EL (cell line): ENCODE measurements around the gene KANSL1L.

Experiments used
- DNase-seq: peaks from one replicate; pipeline ENCODE4 v3.0.0-alpha.2; 2016

KANSL1L gene

GRCh38 chr2:209990838-209991237 is 180.4 kb downstream of the KANSL1L start:
- no peak for DNase-seq

- no peak for DNase-seq
Measured at GRCh38 chr2:209988010-209988409, 183.2 kb downstream of the KANSL1L start.

- no peak for DNase-seq
Measured at GRCh38 chr2:209986415-209986814, 184.8 kb downstream of the KANSL1L start.

- no peak for DNase-seq
Measured at GRCh38 chr2:209985874-209986273, 185.3 kb downstream of the KANSL1L start.

GRCh38 chr2:209984291-209984690 is 186.9 kb downstream of the KANSL1L start:
- no peak for DNase-seq

- DNase-seq, result peak; percentile 32
Measured at GRCh38 chr2:209977386-209978239, 193.6 kb downstream of the KANSL1L start.

GRCh38 chr2:209976698-209977385 is 194.4 kb downstream of the KANSL1L start:
- DNase-seq, result no peak

GRCh38 chr2:209974576-209974975 is 196.6 kb downstream of the KANSL1L start:
- DNase-seq, result peak; percentile 2

- no peak for DNase-seq
Measured at GRCh38 chr2:209973328-209973727, 197.9 kb downstream of the KANSL1L start.
